ENCODE measurements around the gene TTC21B.

DNA sequence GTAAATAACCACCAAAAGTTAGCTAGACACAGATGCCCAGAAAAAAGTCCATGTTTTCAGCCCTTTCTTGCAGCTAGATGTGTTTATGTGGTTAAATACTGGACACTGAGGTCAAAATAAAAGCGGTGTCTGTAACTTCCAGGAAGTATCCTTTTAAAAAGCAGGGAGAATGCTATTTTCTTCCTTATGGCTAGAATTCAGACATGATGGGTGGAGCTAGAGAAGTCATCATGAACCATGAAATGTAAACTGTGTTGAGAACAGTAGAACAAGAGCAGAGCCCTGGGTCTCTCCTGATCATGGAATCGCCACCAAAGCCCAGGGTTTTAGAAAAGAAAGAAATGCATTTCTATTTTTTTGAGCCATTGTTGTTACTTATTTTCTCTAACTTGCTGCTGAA is 118.2 kb downstream of the TTC21B start:
- TF ChIP-seq EZH2 (IDR thresholded peaks at IDR 0.05; ENCODE audit: low read depth) = no peak
- TF ChIP-seq, protein P1, sequence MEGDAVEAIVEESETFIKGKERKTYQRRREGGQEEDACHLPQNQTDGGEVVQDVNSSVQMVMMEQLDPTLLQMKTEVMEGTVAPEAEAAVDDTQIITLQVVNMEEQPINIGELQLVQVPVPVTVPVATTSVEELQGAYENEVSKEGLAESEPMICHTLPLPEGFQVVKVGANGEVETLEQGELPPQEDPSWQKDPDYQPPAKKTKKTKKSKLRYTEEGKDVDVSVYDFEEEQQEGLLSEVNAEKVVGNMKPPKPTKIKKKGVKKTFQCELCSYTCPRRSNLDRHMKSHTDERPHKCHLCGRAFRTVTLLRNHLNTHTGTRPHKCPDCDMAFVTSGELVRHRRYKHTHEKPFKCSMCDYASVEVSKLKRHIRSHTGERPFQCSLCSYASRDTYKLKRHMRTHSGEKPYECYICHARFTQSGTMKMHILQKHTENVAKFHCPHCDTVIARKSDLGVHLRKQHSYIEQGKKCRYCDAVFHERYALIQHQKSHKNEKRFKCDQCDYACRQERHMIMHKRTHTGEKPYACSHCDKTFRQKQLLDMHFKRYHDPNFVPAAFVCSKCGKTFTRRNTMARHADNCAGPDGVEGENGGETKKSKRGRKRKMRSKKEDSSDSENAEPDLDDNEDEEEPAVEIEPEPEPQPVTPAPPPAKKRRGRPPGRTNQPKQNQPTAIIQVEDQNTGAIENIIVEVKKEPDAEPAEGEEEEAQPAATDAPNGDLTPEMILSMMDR (conservative IDR thresholded peaks at IDR 0.05) = no peak

Measured in PC-9 (cell line).